ENCODE data around the gene ABHD1.

- TF ChIP-seq, protein P1, sequence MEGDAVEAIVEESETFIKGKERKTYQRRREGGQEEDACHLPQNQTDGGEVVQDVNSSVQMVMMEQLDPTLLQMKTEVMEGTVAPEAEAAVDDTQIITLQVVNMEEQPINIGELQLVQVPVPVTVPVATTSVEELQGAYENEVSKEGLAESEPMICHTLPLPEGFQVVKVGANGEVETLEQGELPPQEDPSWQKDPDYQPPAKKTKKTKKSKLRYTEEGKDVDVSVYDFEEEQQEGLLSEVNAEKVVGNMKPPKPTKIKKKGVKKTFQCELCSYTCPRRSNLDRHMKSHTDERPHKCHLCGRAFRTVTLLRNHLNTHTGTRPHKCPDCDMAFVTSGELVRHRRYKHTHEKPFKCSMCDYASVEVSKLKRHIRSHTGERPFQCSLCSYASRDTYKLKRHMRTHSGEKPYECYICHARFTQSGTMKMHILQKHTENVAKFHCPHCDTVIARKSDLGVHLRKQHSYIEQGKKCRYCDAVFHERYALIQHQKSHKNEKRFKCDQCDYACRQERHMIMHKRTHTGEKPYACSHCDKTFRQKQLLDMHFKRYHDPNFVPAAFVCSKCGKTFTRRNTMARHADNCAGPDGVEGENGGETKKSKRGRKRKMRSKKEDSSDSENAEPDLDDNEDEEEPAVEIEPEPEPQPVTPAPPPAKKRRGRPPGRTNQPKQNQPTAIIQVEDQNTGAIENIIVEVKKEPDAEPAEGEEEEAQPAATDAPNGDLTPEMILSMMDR (IDR thresholded peaks at IDR 0.05), result no peak
- no peak for TF ChIP-seq EP300 (IDR thresholded peaks at IDR 0.05; ENCODE audit: low read depth)
- no peak for TF ChIP-seq POLR2A (IDR thresholded peaks at IDR 0.05)
- TF ChIP-seq POLR2AphosphoS5 (IDR thresholded peaks at IDR 0.05), result no peak
These were observed 17.6 kb upstream of the ABHD1 start for GRCh38 chr2:27105981-27106380.

Measured in transverse colon (tissue), 4 donors.